Cardiac ventricle fibroblast (primary cell): Measurements from ENCODE around the gene C11orf42. TPM values are rescaled to one million over a fixed set of nuclear protein-coding genes. Genes with fewer than 3 reads are reported as not detected.

Experiments
- total RNA-seq: library from RNA; depleted of rRNA; stranded (reverse); fragments of >200 nt; gene quantifications from 2 replicates; pipeline ENCODE4 v1.2.3, GENCODE V29; 2015

The C11orf42 gene, protein sequence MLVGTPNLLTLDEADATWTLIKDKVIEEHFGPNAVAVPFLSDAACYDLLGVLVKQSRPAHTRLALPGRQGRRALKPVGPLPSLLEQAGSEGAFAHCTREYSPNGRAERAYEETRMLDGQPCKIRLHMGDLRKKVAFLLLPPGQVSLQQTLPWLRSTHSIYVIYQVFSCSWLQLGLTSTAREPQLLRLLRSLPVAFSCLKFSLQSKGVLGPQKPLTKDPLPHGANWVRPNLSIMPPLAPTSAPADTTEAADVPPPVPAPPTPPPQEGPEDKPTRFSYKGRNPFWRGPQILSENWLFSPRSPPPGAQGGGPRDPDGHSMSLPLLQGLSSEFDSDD
- not detected in 2 replicates for total RNA-seq

DNA sequence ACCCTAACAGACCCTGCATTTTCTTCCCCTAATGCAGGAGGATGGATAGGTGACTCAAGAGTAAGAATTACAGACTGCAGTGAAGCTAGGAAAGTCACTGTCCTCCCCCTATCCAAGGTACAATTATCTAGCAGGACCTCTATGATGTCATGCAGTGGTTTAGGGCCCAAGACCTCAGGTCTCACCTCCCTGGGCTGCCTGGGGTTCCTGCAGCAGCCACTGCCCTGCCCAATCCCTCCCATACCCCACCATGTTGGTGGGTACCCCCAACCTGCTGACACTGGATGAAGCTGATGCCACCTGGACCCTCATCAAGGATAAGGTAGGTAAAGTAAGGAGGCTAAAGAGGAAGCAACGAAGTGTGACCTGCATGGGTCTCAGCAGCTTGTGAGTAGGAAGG lies at the start of gene C11orf42:
C11orf42 (plus strand) TSS at position 192 of the 400 bp plus-strand sequence; CDS start at position 251, 59 bp downstream.

DNA sequence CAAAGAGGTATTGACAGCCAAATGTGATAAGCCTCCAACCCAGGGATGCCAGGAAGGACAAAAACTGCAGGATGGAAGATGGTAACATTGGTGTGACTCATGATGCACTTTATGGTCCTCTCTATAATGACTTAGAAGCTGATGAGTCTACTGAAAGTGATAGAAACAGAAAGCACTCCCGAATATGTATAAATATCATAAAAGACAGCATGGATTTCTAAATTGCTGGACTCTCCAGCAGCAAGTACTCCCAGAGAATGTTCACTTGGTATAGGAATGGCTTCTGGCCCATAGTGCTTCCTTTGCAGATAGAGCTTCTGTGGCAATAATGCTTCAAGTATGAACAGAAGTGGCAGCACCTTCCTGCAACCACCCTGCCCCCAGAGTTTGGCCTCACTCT lies 35.1 kb upstream of the C11orf42 start, which contains the start of gene OR52B2:
OR52B2 (minus strand) TSS at position 101 of the 400 bp plus-strand sequence; CDS start at position 101, 0 bp downstream.

DNA sequence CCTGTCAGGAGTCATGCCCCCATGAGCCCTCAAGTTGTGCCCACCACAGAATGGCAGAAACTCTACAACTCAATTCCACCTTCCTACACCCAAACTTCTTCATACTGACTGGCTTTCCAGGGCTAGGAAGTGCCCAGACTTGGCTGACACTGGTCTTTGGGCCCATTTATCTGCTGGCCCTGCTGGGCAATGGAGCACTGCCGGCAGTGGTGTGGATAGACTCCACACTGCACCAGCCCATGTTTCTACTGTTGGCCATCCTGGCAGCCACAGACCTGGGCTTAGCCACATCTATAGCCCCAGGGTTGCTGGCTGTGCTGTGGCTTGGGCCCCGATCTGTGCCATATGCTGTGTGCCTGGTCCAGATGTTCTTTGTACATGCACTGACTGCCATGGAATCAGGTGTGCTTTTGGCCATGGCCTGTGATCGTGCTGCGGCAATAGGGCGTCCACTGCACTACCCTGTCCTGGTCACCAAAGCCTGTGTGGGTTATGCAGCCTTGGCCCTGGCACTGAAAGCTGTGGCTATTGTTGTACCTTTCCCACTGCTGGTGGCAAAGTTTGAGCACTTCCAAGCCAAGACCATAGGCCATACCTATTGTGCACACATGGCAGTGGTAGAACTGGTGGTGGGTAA lies 6.1 kb upstream of the C11orf42 start, which contains the start of gene OR52W1:
OR52W1 (plus strand) TSS at position 51 of the 637 bp plus-strand sequence; CDS start at position 51, 0 bp downstream.

DNA sequence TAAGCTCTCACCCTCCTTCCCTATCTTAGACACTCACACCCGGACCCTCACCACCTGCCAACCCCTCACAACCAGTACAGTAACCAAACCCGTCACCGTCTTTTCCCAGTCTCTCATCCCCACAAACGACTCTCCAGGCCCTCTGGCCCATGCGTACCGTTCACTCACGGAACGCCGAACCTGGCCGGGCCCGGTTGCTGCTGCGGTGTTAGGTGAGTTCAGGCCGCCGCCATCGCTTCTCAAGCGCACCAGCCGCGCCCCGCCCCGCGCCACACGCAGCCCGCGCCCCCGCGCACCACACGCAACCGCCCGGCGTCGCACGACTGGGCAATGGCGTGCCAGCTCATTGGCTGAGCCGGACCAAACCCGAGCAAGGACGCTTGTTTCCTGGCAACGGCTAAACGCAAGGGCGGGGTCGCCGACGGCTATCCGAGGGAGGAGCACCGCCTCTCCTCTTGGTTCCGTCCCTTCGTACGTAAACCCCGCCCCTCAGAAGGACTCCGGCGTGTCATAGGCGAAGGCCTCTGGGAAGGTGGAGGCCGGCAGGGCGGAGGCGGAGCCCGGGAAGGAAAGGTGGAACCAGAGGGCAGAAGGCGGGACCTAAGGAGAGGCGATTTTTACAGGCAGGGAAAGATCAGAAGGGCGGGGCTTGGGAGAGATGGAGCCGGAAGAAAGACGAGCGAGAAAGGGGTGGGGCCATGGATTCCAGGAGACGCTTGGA lies 29.2 kb downstream of the C11orf42 start, which contains the start of gene FHIP1B:
FHIP1B (minus strand) TSS at position 250 of the 721 bp plus-strand sequence. CDS start 10,120 bp downstream, outside the sequence.

DNA sequence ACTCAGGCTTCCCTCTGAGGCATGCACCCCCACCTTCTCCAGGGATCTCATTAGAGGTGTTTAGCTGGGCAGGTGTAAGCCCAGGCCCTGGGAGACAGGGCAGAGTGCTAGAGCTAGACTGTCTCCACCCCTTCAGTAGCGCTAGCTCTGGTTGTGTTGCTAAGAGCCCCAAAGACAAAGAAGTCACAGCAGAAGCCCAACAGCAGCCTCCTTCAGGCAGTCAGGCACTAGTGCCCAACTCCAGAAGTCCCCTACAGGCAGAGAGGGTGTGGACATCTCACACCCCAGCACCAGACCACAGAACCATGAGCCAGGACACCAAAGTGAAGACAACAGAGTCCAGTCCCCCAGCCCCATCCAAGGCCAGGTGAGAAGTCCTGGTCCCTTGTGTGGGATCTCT lies 33.5 kb downstream of the C11orf42 start, which contains the start of gene CNGA4:
CNGA4 (plus strand) TSS at position 188 of the 400 bp plus-strand sequence; CDS start at position 306, 118 bp downstream.

Other genes with a start within 250 kb of the C11orf42 start
- not detected in 2 replicates for gene OR56A5, start 237.1 kb upstream of the C11orf42 start, total RNA-seq
- gene OR52L1, start 218.6 kb upstream of the C11orf42 start, total RNA-seq, result not detected in 2 replicates
- gene OR56A4, start 198.6 kb upstream of the C11orf42 start, total RNA-seq, result not detected in 2 replicates
- gene OR56A1, start 174.8 kb upstream of the C11orf42 start, total RNA-seq, result not detected in 2 replicates
- not detected in 2 replicates for gene OR56B4, start 97.9 kb upstream of the C11orf42 start, total RNA-seq
- not detected in 2 replicates for gene OR52B2, start 35.2 kb upstream of the C11orf42 start, total RNA-seq
- gene OR52W1, start 6.3 kb upstream of the C11orf42 start, total RNA-seq, result not detected in 2 replicates
- gene FHIP1B, start 29.1 kb downstream of the C11orf42 start, total RNA-seq, result 19.8 and 25.7 TPM in 2 replicates
- 0.12 TPM in 1 of 2 replicates, not detected in the other for gene CNGA4, start 33.5 kb downstream of the C11orf42 start, total RNA-seq
- not detected in 2 replicates for gene CCKBR, start 54.3 kb downstream of the C11orf42 start, total RNA-seq
- 469 and 520 TPM in 2 replicates for gene CAVIN3, start 114.9 kb downstream of the C11orf42 start, total RNA-seq
- gene SMPD1, start 184.9 kb downstream of the C11orf42 start, total RNA-seq, result 47.8 and 55.1 TPM in 2 replicates
- gene APBB1, start 213.5 kb downstream of the C11orf42 start, total RNA-seq, result 20.8 and 21.2 TPM in 2 replicates
- gene HPX, start 235.4 kb downstream of the C11orf42 start, total RNA-seq, result 0.29 TPM in 1 of 2 replicates, not detected in the other